SK-N-SH treated with all-trans-retinoic acid at 6 μM for 48 hours (cell line): ENCODE measurements around the gene ACTR1A.

Experiments used
- ARNTL ChIP-seq: fragments of 450-650 bp; formaldehyde crosslinking; IDR thresholded peaks from 2 replicates; pipeline ENCODE4 v1.5.0; 2020; ENCODE audit warnings: low read depth, mild to moderate bottlenecking, moderate library complexity, borderline replicate concordance
- ISL1 ChIP-seq: fragments of 250-450 bp; sonication (Bioruptor Pico); IDR thresholded peaks from 2 replicates; pipeline ENCODE4 v2.1.2; 2022; ENCODE audit warnings: mild to moderate bottlenecking, moderate library complexity
- OSR1 ChIP-seq: fragments of 250-450 bp; sonication (Bioruptor Pico); IDR thresholded peaks from 2 replicates; pipeline ENCODE4 v1.8.0; 2022; ENCODE audit warnings: moderate library complexity, mild to moderate bottlenecking, inconsistent platforms
- SNAI2 ChIP-seq: fragments of 250-450 bp; sonication (Bioruptor Pico); IDR thresholded peaks from 2 replicates; pipeline ENCODE4 v1.5.0; 2020; ENCODE audit warnings: mild to moderate bottlenecking, moderate library complexity
- TCF4 ChIP-seq: fragments of 250-450 bp; sonication (Bioruptor Pico); IDR thresholded peaks from 2 replicates; pipeline ENCODE4 v1.8.0; 2021; ENCODE audit warnings: mild to moderate bottlenecking, moderate library complexity, borderline replicate concordance

DNA sequence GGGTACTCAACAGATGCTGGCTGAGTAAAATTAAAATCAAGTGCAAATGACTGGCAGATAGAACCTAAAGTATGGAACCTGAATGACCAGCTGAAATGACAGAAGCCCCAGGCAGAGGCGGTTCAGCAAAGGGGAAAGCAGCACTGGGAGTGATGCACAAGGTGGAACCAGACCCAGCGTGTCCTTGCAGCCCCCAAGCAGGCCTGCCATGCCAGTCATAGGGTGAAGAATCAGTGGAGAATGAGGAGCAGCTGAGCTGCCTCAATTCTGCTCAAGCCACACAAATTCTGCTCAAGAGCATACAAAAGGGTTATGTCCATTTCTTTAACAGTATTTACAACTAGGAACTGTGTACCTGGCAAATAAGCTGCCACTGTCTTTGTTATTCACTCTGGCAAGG, 8.7 kb downstream of the ACTR1A start:
- no peak for TF ChIP-seq ARNTL (CRISPR knock-in tag)
- TF ChIP-seq TCF4, result no peak
- TF ChIP-seq ISL1, result no peak
- no peak for TF ChIP-seq SNAI2
- TF ChIP-seq OSR1 (CRISPR knock-in tag), result no peak
